HCT116 (cell line): ENCODE measurements around the gene RAPGEF1. TPM values are rescaled to one million over a fixed set of nuclear protein-coding genes. Genes with fewer than 3 reads are reported as not detected.

ENCODE experiments used
- ATAC-seq: fragments of 200-7000 bp; cut with Tn5 transposase; 2 replicates; pipeline ENCODE4 v1.9.1; 2020; ENCODE audit warnings: mild to moderate bottlenecking, moderate library complexity
- BruUV-seq: library from RNA; stranded (reverse); fragments of 400-500 nt; replicated peaks from 2 replicates; lab custom pipeline; 2021; lab: Mats Ljungman, UMichigan
- CTCF ChIA-PET: fragments of 300-600 bp; sonication (Branson Sonifier 250); formaldehyde crosslinking; loops from one replicate; lab custom pipeline; 2021; ENCODE audit warnings: antibody characterized with exemption; lab: Charles Lee
- POLR2A ChIA-PET: fragments of 300-600, 350-600 bp; sonication (Branson Sonifier 250); formaldehyde crosslinking; loops from one replicate; lab custom pipeline; 2021; ENCODE audit warnings: antibody characterized with exemption; lab: Charles Lee
- RAD21 ChIA-PET, 2 experiments: fragments of 300-600 bp; sonication (Branson Sonifier 250); formaldehyde crosslinking; loops; one replicate each; lab custom pipeline; 2023; ENCODE audit warnings: low total read pairs in 2 of 2; ENCODE audit not compliant: uncharacterized antibody in 2 of 2, unreplicated experiment in 2 of 2, low non-redundant PET in 1 of 2; lab: Charles Lee
- DNase-seq: peaks from one replicate; pipeline ENCODE4 v3.0.0-alpha.2; 2010; ENCODE audit warnings: low read depth, low spot score
- H2AFZ ChIP-seq: fragments of 200-600 bp; shearing (Covaris generic), sonication (generic); 2 replicates; pipeline ENCODE4 v1.6.1; 2017; ENCODE audit warnings: low read depth, mixed run types, mixed read lengths, antibody characterized with exemption, low read length; ENCODE audit not compliant: poor library complexity, severe bottlenecking
- H3K27ac ChIP-seq: 2 replicates; pipeline ENCODE4 v1.5.1; 2012; ENCODE audit warnings: low read depth, low read length
- H3K27me3 ChIP-seq: fragments of 200-600 bp; sonication (generic); 2 replicates; pipeline ENCODE4 v1.6.1; 2016; ENCODE audit warnings: mixed run types, low read length, mixed read lengths; ENCODE audit not compliant: insufficient read depth
- H3K36me3 ChIP-seq, 2 experiments: fragments of 200-500 bp in 1 of 2; fragments of 200-600 bp in 1 of 2; sonication (Bioruptor generic) in 1 of 2; sonication (generic) in 1 of 2; 2 replicates each; pipeline versions ENCODE4 v1.5.1 to v1.6.1; 2014 to 2016; ENCODE audit warnings: low read length in 2 of 2, inconsistent platforms in 1 of 2, mixed read lengths in 1 of 2, mixed run types in 1 of 2; ENCODE audit not compliant: insufficient read depth in 2 of 2, control insufficient read depth in 1 of 2
- H3K4me1 ChIP-seq, 2 experiments: fragments of 200-600 bp in 1 of 2; sonication (generic) in 1 of 2; 2 replicates each; pipeline versions ENCODE4 v1.5.1 to v1.6.1; 2012 to 2017; ENCODE audit warnings: low read length in 2 of 2, inconsistent platforms in 1 of 2, mild to moderate bottlenecking in 1 of 2, mixed read lengths in 1 of 2, mixed run types in 1 of 2, moderate library complexity in 1 of 2; ENCODE audit not compliant: insufficient read depth in 2 of 2, control insufficient read depth in 1 of 2
- H3K4me2 ChIP-seq: fragments of 200-600 bp; sonication (generic); 2 replicates; pipeline ENCODE4 v1.6.1; 2017; ENCODE audit warnings: mixed run types, low read length, mixed read lengths
- H3K4me3 ChIP-seq, 2 experiments: fragments of 200-600 bp in 1 of 2; sonication (generic) in 1 of 2; replicated peaks in 1 of 2; 2 replicates each; pipeline ENCODE4 v1.5.1; 2011 to 2016; ENCODE audit warnings: low read length in 2 of 2, control low read depth in 1 of 2, low read depth in 1 of 2, mild to moderate bottlenecking in 1 of 2, mixed read lengths in 1 of 2, mixed run types in 1 of 2
- H3K79me2 ChIP-seq: fragments of 200-600 bp; sonication (generic); 2 replicates; pipeline ENCODE4 v1.6.1; 2017; ENCODE audit warnings: mild to moderate bottlenecking, mixed run types, low read length, moderate library complexity, mixed read lengths; ENCODE audit not compliant: insufficient read depth
- H3K9ac ChIP-seq: fragments of 200-600 bp; sonication (generic); 2 replicates; pipeline ENCODE4 v1.6.1; 2016; ENCODE audit warnings: low read length, mixed read lengths
- H3K9me2 ChIP-seq: fragments of 200-600 bp; sonication (generic), shearing (Covaris generic); 2 replicates; pipeline ENCODE4 v1.6.1; 2017; ENCODE audit warnings: mixed run types, mild to moderate bottlenecking, moderate library complexity; ENCODE audit not compliant: insufficient read depth
- H3K9me3 ChIP-seq, 2 experiments: fragments of 200-500 bp in 1 of 2; fragments of 200-600 bp in 1 of 2; sonication (Bioruptor generic) in 1 of 2; sonication (generic) in 1 of 2; 2 replicates each; pipeline ENCODE4 v1.6.1; 2014 to 2017; ENCODE audit warnings: low read length in 2 of 2, mixed read lengths in 2 of 2, inconsistent platforms in 1 of 2, low read depth in 1 of 2, mild to moderate bottlenecking in 1 of 2, mixed run types in 1 of 2, moderate library complexity in 1 of 2; ENCODE audit not compliant: control insufficient read depth in 1 of 2, insufficient read depth in 1 of 2
- H4K20me1 ChIP-seq: fragments of 200-600 bp; sonication (generic), shearing (Covaris generic); 2 replicates; pipeline ENCODE4 v1.6.1; 2017; ENCODE audit warnings: mixed run types, mild to moderate bottlenecking, moderate library complexity; ENCODE audit not compliant: insufficient read depth
- CBX3 ChIP-seq: IDR thresholded peaks from 2 replicates; pipeline ENCODE4 v1.6.1; 2012; ENCODE audit warnings: low read depth
- CEBPB ChIP-seq: IDR thresholded peaks from 2 replicates; pipeline ENCODE4 v1.6.1; 2012; ENCODE audit warnings: low read depth
- EGR1 ChIP-seq: IDR thresholded peaks from 2 replicates; pipeline ENCODE4 v1.6.1; 2012; ENCODE audit warnings: low read depth
- ELF1 ChIP-seq: IDR thresholded peaks from 2 replicates; pipeline ENCODE4 v1.6.1; 2012; ENCODE audit warnings: low read depth, borderline replicate concordance
- EZH2 ChIP-seq: fragments of 200-600 bp; sonication (generic); IDR thresholded peaks from 2 replicates; pipeline ENCODE4 v1.6.1; 2017; ENCODE audit warnings: antibody characterized with exemption, mixed run types
- EZH2phosphoT487 ChIP-seq: fragments of 200-600 bp; IDR thresholded peaks from 2 replicates; pipeline ENCODE4 v1.6.1; 2018; ENCODE audit warnings: antibody characterized with exemption, borderline replicate concordance
- FOSL1 ChIP-seq: IDR thresholded peaks from 2 replicates; pipeline ENCODE4 v1.6.1; 2012; ENCODE audit warnings: low read depth
- JUND ChIP-seq: IDR thresholded peaks from 2 replicates; pipeline ENCODE4 v1.6.1; 2012
- POLR2A ChIP-seq: IDR thresholded peaks from 2 replicates; pipeline ENCODE4 v1.7.0; 2011; ENCODE audit warnings: borderline replicate concordance; ENCODE audit not compliant: insufficient read depth, insufficient read length; ENCODE audit errors: extremely low read depth
- POLR2AphosphoS5 ChIP-seq: IDR thresholded peaks from 2 replicates; pipeline ENCODE4 v1.6.1; 2011; ENCODE audit warnings: mild to moderate bottlenecking, low read depth, low read length, moderate library complexity
- RAD21 ChIP-seq: IDR thresholded peaks from 2 replicates; pipeline ENCODE4 v1.6.1; 2012; ENCODE audit warnings: low read depth, mild to moderate bottlenecking
- SIN3A ChIP-seq: IDR thresholded peaks from 2 replicates; pipeline ENCODE4 v1.6.1; 2012; ENCODE audit warnings: low read depth
- SP1 ChIP-seq: IDR thresholded peaks from 2 replicates; pipeline ENCODE4 v1.6.1; 2012; ENCODE audit warnings: low read depth
- SRF ChIP-seq: IDR thresholded peaks from 2 replicates; pipeline ENCODE4 v1.6.1; 2012; ENCODE audit warnings: low read depth
- YY1 ChIP-seq: IDR thresholded peaks from 2 replicates; pipeline ENCODE4 v1.6.1; 2011; ENCODE audit warnings: low read length, low read depth, moderate library complexity, mild to moderate bottlenecking; ENCODE audit not compliant: insufficient replicate concordance; ENCODE audit errors: extremely low read depth
- ZFX ChIP-seq: fragments of 450-650 bp; IDR thresholded peaks from 2 replicates; pipeline ENCODE4 v1.6.1; 2017
- intact Hi-C: fragments of 100-400 bp; cut with micrococcal nuclease; formaldehyde crosslinking; loops from 2 replicates; pipeline ENCODE4 v1.10.0; 2022
- total RNA-seq: library from RNA; stranded (reverse); gene quantifications from one replicate; pipeline ENCODE4 v1.2.1, GENCODE V29; 2021; ENCODE audit not compliant: unreplicated experiment
- TF ChIP-seq, protein P1 (sequence below), 3 experiments: fragments of 200-600 bp in 1 of 3; sonication (generic) in 1 of 3; IDR thresholded peaks in 2 of 3; conservative IDR thresholded peaks in 1 of 3; 2 replicates each; pipeline ENCODE4 v1.5.1; 2012 to 2017; ENCODE audit warnings: low read depth in 2 of 3, low read length in 2 of 3, antibody characterized with exemption in 1 of 3, borderline replicate concordance in 1 of 3, control low read depth in 1 of 3, mild to moderate bottlenecking in 1 of 3, mixed read lengths in 1 of 3, mixed run types in 1 of 3, moderate library complexity in 1 of 3; ENCODE audit not compliant: insufficient read depth in 1 of 3
- TF ChIP-seq, protein P2 (sequence below): IDR thresholded peaks from 2 replicates; pipeline ENCODE4 v1.6.1; 2012
- TF ChIP-seq, protein P3 (sequence below): IDR thresholded peaks from 2 replicates; pipeline ENCODE4 v1.6.1; 2011; ENCODE audit warnings: mild to moderate bottlenecking, low read length, moderate library complexity; ENCODE audit not compliant: insufficient replicate concordance; ENCODE audit errors: extremely low read depth
- TF ChIP-seq, protein P4 (sequence below): IDR thresholded peaks from 2 replicates; pipeline ENCODE4 v1.6.1; 2012

The RAPGEF1 gene
- total RNA-seq, 1 experiment from 2014 or later, result 43.0 TPM

DNA sequence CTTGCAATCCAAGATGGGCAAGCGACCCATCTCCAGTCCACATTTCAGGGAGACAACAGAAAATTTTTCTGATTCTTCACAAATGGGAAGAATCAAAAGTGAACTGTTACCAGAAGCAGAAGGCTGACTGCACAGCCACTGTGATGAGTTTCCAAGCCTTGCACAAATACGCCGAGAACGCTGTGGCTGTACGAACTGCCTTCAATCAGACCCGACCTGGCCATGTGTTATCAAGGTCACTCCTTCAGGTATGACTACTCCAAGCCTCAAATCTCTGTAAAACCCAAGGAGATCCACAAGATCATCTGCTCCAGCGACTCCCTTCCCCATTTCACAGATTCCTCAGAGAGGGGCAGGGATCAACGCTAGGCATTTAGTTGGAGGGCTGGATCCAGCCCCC, 26.9 kb downstream of the RAPGEF1 start:
- Histone ChIP-seq H3K9ac (no peak overlapping the region), H3K36me3 (no peaks in the 10 kb centered on the region), H3K4me1 (peaks cover 5 to 16% of the 10 kb centered on the region in 2 experiments), H3K27me3 (no peaks in the 10 kb centered on the region), H2AFZ (no peak overlapping the region), H3K9me2 (no peaks in the 10 kb centered on the region), H3K4me3 (no peak overlapping the region), H3K4me2 (no peak overlapping the region), H3K9me3 (no peaks in the 10 kb centered on the region), H4K20me1 (no peaks in the 10 kb centered on the region), H3K79me2 (peaks cover 13% of the 10 kb centered on the region), H3K27ac (no peak overlapping the region)
- TF ChIP-seq, protein P1, sequence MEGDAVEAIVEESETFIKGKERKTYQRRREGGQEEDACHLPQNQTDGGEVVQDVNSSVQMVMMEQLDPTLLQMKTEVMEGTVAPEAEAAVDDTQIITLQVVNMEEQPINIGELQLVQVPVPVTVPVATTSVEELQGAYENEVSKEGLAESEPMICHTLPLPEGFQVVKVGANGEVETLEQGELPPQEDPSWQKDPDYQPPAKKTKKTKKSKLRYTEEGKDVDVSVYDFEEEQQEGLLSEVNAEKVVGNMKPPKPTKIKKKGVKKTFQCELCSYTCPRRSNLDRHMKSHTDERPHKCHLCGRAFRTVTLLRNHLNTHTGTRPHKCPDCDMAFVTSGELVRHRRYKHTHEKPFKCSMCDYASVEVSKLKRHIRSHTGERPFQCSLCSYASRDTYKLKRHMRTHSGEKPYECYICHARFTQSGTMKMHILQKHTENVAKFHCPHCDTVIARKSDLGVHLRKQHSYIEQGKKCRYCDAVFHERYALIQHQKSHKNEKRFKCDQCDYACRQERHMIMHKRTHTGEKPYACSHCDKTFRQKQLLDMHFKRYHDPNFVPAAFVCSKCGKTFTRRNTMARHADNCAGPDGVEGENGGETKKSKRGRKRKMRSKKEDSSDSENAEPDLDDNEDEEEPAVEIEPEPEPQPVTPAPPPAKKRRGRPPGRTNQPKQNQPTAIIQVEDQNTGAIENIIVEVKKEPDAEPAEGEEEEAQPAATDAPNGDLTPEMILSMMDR (IDR thresholded peaks at IDR 0.05 in 2 of 3, conservative IDR thresholded peaks at IDR 0.05 in 1 of 3; ENCODE audit: borderline replicate concordance in 1 of 3, insufficient read depth in 1 of 3, low read depth in 2 of 3, low read length in 2 of 3), result no peak
- TF ChIP-seq JUND (no peak), SRF (no peak), POLR2A (no peak), EZH2phosphoT487 (no peak), POLR2AphosphoS5 (no peak), SIN3A (no peak), RAD21 (no peak), CEBPB (no peak), CBX3 (no peak), FOSL1 (no peak), ELF1 (no peak), YY1 (no peak), ZFX (no peak), EGR1 (no peak), EZH2 (no peak), SP1 (no peak)
- TF ChIP-seq, protein P2, sequence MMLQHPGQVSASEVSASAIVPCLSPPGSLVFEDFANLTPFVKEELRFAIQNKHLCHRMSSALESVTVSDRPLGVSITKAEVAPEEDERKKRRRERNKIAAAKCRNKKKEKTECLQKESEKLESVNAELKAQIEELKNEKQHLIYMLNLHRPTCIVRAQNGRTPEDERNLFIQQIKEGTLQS, result no peak
- TF ChIP-seq, protein P3, sequence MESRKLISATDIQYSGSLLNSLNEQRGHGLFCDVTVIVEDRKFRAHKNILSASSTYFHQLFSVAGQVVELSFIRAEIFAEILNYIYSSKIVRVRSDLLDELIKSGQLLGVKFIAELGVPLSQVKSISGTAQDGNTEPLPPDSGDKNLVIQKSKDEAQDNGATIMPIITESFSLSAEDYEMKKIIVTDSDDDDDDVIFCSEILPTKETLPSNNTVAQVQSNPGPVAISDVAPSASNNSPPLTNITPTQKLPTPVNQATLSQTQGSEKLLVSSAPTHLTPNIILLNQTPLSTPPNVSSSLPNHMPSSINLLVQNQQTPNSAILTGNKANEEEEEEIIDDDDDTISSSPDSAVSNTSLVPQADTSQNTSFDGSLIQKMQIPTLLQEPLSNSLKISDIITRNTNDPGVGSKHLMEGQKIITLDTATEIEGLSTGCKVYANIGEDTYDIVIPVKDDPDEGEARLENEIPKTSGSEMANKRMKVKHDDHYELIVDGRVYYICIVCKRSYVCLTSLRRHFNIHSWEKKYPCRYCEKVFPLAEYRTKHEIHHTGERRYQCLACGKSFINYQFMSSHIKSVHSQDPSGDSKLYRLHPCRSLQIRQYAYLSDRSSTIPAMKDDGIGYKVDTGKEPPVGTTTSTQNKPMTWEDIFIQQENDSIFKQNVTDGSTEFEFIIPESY, result no peak
- TF ChIP-seq, protein P4, sequence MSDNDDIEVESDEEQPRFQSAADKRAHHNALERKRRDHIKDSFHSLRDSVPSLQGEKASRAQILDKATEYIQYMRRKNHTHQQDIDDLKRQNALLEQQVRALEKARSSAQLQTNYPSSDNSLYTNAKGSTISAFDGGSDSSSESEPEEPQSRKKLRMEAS, result no peak
- DNase-seq (no peak), ATAC-seq (no peak)
- ChIA-PET RAD21 (no interaction called here), POLR2A (no interaction called here), CTCF (no interaction called here)
- no TSS peak for BruUV-seq
- intact Hi-C loops, result no loop called here
